SK-N-SH treated with all-trans-retinoic acid at 6 μM for 48 hours (cell line): Measurements from ENCODE around the gene TMEM40.

Experiments
- ARNTL ChIP-seq: fragments of 450-650 bp; formaldehyde crosslinking; IDR thresholded peaks from 2 replicates; pipeline ENCODE4 v1.5.0; 2020; ENCODE audit warnings: low read depth, mild to moderate bottlenecking, moderate library complexity, borderline replicate concordance
- CSDC2 ChIP-seq: fragments of 250-450 bp; sonication (Bioruptor Pico); IDR thresholded peaks from 2 replicates; pipeline ENCODE4 v1.5.0; 2020; ENCODE audit warnings: mild to moderate bottlenecking, moderate library complexity
- GLIS3 ChIP-seq: fragments of 250-450 bp; sonication (Bioruptor Pico); IDR thresholded peaks from 2 replicates; pipeline ENCODE4 v1.5.0; 2020; ENCODE audit warnings: mild to moderate bottlenecking, moderate library complexity
- ISL1 ChIP-seq: fragments of 250-450 bp; sonication (Bioruptor Pico); IDR thresholded peaks from 2 replicates; pipeline ENCODE4 v2.1.2; 2022; ENCODE audit warnings: mild to moderate bottlenecking, moderate library complexity
- OSR1 ChIP-seq: fragments of 250-450 bp; sonication (Bioruptor Pico); IDR thresholded peaks from 2 replicates; pipeline ENCODE4 v1.8.0; 2022; ENCODE audit warnings: moderate library complexity, mild to moderate bottlenecking, inconsistent platforms
- PPARA ChIP-seq: fragments of 250-450 bp; sonication (Bioruptor Pico); IDR thresholded peaks from 2 replicates; pipeline ENCODE4 v1.5.0; 2020; ENCODE audit warnings: mild to moderate bottlenecking, borderline replicate concordance
- RARB ChIP-seq: fragments of 250-450 bp; sonication (Bioruptor Pico); IDR thresholded peaks from 2 replicates; pipeline ENCODE4 v1.8.0; 2021; ENCODE audit warnings: mild to moderate bottlenecking, moderate library complexity
- ZC3H10 ChIP-seq: fragments of 250-450 bp; sonication (Bioruptor Pico); IDR thresholded peaks from 2 replicates; pipeline ENCODE4 v1.5.1; 2021; ENCODE audit warnings: mild to moderate bottlenecking, moderate library complexity
- ZFP30 ChIP-seq: fragments of 450-650 bp; formaldehyde crosslinking; IDR thresholded peaks from 2 replicates; pipeline ENCODE4 v1.5.0; 2022; ENCODE audit warnings: mild to moderate bottlenecking, moderate library complexity
- TF ChIP-seq, protein P1 (sequence below): fragments of 250-450 bp; sonication (Bioruptor Pico); IDR thresholded peaks from 2 replicates; pipeline ENCODE4 v1.5.1; 2021; ENCODE audit warnings: mild to moderate bottlenecking, moderate library complexity

DNA sequence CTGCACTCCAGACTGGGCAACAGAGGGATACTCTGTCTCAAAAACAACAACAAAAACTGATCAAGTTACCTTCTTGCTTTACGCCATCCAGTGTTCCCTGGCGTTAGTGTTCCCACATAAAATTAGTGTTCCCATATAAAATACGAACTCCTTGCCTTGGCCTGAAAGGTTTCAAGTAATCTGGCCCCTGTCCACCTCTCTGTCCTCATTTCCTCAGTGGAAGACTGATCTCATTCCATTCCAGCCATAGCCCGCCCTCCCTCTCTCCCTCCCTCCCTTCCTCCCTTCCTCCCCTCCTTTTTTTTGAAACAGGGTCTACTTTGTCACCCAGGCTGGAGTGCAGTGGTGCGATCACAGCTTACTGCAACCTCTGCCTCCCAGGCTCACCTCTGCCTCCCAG, 34.6 kb upstream of the TMEM40 start:
- TF ChIP-seq ZFP30 (CRISPR knock-in tag) (no peak), ARNTL (CRISPR knock-in tag) (no peak), OSR1 (CRISPR knock-in tag) (no peak), ISL1 (CRISPR knock-in tag) (no peak), PPARA (CRISPR knock-in tag) (no peak), ZC3H10 (CRISPR knock-in tag) (no peak), CSDC2 (no peak), GLIS3 (CRISPR knock-in tag) (no peak), RARB (no peak)
- TF ChIP-seq, protein P1, sequence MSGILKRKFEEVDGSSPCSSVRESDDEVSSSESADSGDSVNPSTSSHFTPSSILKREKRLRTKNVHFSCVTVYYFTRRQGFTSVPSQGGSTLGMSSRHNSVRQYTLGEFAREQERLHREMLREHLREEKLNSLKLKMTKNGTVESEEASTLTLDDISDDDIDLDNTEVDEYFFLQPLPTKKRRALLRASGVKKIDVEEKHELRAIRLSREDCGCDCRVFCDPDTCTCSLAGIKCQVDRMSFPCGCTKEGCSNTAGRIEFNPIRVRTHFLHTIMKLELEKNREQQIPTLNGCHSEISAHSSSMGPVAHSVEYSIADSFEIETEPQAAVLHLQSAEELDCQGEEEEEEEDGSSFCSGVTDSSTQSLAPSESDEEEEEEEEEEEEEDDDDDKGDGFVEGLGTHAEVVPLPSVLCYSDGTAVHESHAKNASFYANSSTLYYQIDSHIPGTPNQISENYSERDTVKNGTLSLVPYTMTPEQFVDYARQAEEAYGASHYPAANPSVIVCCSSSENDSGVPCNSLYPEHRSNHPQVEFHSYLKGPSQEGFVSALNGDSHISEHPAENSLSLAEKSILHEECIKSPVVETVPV (CRISPR knock-in tag): no peak
